HG02840 (cell line): ENCODE results near the gene GLTPD2.

Experiments
- ATAC-seq: cut with Tn5 transposase; IDR thresholded peaks from one replicate; pipeline ENCODE4 v1.9.1; 2021; ENCODE audit warnings: mild to moderate bottlenecking, moderate library complexity, moderate number of reproducible peaks; ENCODE audit not compliant: unreplicated experiment, low FRiP score

GLTPD2 gene

GRCh38 chr17:4806777-4807604 lies 18.2 kb downstream of the GLTPD2 start, which contains the start of gene PLD2:
TSS of gene PLD2 (plus strand) at chr17:4807152. CDS start at chr17:4807773, 621 bp downstream.
- peak; percentile 83 for ATAC-seq

- no peak for ATAC-seq
These were observed 19.0 kb downstream of the GLTPD2 start for GRCh38 chr17:4807605-4808377.

- no peak for ATAC-seq
These were observed 19.6 kb downstream of the GLTPD2 start for GRCh38 chr17:4808378-4808767.

GRCh38 chr17:4810696-4811290 lies 22.0 kb downstream of the GLTPD2 start:
- no peak for ATAC-seq

- ATAC-seq, result no peak
These were observed 22.7 kb downstream of the GLTPD2 start for GRCh38 chr17:4811471-4811870.

GRCh38 chr17:4812690-4813089 lies 23.9 kb downstream of the GLTPD2 start:
- ATAC-seq, result no peak

- ATAC-seq, result no peak
These were observed 26.4 kb downstream of the GLTPD2 start for GRCh38 chr17:4815043-4815675.

- no peak for ATAC-seq
These were observed 28.1 kb downstream of the GLTPD2 start for GRCh38 chr17:4816826-4817225.

GRCh38 chr17:4818276-4818675 lies 29.5 kb downstream of the GLTPD2 start:
- no peak for ATAC-seq

- ATAC-seq, result no peak
These were observed 34.1 kb downstream of the GLTPD2 start for GRCh38 chr17:4822835-4823234.

- no peak for ATAC-seq
These were observed 34.8 kb downstream of the GLTPD2 start for GRCh38 chr17:4823373-4824089.

GRCh38 chr17:4827399-4827798 lies 38.6 kb downstream of the GLTPD2 start:
- ATAC-seq, result no peak

- peak; percentile 29 for ATAC-seq
These were observed 44.0 kb downstream of the GLTPD2 start for GRCh38 chr17:4832829-4833177.

GRCh38 chr17:4833178-4833940 lies 44.6 kb downstream of the GLTPD2 start, which contains the start of gene MINK1:
TSS of gene MINK1 (plus strand) at chr17:4833340. CDS start at chr17:4833584, 244 bp downstream.
- ATAC-seq, result peak; percentile 86

- no peak for ATAC-seq
These were observed 45.3 kb downstream of the GLTPD2 start for GRCh38 chr17:4833941-4834680.

GRCh38 chr17:4834681-4835020 lies 45.9 kb downstream of the GLTPD2 start:
- no peak for ATAC-seq

- ATAC-seq, result no peak
These were observed 47.5 kb downstream of the GLTPD2 start for GRCh38 chr17:4836221-4836620.

- no peak for ATAC-seq
These were observed 48.9 kb downstream of the GLTPD2 start for GRCh38 chr17:4837471-4838308.
